ENCODE measurements around the gene SMAGP.
"Not testable (repeated sequence)": the region's sequence is repeated elsewhere in the genome, so short reads cannot be mapped to it uniquely, and the experiment has no call there.

Gene SMAGP

DNA sequence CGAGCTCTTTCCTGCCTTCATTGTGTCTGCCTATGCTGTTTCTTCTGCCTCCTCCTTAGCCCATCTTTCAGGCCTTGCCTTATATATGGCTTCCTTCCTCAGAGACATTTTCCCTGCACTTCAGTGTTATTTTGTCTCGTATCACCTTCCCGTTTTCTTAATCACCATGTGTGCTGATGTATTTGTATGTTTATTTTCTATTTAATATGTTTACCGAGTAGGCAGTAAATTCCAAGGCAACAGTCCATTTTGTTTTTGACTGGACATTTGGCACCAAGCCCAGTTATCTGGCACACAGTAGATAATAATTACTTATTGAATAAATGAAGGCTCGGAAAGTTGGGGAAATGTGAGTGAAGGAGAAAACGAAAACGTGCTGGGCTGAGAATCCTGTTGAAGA is 47.8 kb downstream of the SMAGP start:
- DNase-seq: no peak

DNA sequence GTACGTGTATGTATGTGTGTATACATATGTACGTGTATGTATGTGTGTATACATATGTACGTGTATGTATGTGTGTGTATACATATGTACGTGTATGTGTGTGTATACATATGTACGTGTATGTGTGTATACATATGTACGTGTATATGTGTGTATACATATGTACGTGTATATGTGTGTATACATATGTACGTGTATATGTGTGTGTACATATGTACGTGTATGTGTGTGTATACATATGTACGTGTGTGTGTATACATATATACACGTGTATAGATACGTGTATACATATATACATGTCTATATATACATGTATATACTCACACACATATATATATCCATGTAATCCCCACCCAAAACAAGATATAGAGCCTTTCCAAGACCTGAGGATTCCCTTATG is 50.4 kb downstream of the SMAGP start:
- DNase-seq: not testable (repeated sequence)

GRCh38 chr12:51219322-51219721 is 50.9 kb downstream of the SMAGP start:
- DNase-seq: no peak

DNA sequence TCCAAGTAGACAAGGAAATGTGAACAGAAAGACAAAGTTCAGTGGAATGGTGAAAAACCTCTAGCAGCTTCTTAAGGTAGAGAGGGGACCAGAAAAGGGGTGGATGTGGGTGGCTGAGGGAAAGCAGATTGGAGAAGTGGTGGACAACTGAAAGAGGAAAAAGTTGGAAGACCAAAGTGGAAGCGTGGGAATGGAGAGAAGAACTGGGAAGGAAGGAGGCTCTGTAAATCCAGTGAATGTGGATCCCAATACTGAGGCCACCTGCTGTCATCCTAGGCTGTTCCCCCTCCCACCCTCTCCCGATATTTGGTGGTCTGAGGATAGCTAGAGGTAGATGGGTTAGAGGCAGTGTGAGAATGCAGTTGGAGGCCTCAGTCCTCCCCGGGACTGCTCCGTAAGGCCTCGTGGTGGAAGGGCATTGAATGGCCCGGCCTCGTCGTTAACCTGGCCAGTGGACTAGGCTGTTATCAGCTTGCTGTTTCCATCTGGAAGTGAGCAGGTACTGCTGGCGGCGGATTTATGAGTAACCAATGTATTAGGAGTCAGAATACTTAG is 51.5 kb downstream of the SMAGP start:
- DNase-seq: no peak

- peak; percentile 7 for DNase-seq
These were observed 52.1 kb downstream of the SMAGP start, which contains the start of gene POU6F1 for GRCh38 chr12:51217968-51218606. Gene POU6F1, minus strand, starts transcription at chr12:51218062. Its CDS starts 11,226 bp downstream, at chr12:51206836.

DNA sequence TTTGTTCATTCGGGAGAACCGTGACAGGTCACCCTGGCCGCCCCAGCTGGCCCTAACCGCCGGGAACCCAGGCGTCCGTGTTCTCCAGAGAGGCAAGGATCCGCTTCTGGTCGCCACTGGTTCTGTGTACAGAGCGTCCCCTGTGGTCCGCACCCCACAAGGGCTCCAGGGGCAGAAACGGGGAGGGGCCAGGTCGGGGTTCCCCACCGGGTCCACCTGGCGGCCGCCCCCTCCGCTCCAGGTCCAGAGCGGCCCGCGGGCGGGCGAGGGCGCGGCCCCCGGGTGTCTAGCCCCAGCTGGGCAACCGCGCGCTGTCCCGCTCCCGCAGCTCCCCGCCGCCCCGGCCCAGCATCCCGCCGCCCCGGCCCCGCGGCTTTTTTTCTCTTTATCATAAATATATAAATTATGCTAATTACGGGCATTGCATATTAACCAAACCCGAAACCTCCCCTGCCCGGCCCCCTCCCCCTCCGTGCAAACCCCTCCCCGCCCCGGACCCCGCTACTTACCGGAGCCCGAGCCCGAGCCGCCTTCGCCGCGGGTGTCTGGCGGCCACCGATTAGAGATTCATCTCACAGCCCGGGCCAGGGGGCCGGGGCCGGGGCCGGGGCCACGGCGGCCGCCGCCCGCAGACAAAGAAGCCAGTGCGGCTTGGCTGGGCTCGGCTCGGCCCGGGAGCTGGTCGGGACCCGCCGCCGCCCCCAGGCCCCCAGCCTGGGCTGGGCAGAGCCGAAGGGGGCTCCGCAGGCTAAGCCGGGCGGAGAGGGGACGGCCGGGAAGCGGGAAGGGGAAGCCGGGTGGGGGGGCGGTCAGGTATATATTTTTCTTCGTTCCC is 52.9 kb downstream of the SMAGP start:
- no peak for DNase-seq

GRCh38 chr12:51216642-51217041 is 53.6 kb downstream of the SMAGP start:
- DNase-seq: no peak

DNA sequence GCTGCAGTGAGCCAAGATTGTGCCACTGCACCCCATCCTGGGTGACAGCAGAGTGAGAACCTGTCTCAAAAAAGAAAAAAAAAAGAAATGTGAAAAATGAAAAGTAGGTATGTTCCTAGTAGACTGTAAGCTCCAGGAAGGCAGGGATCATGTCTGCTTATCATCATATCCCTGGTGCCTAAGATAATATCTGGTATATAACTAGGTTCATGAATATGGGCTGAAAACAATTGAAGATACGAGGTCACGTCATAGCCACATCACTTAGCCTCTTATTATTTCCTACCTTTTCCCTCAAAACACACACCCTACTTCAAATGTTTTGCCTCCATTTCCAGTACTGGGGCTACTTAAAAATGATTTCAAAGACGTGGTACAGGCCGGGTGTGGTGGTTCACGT is 55.3 kb downstream of the SMAGP start:
- DNase-seq: no peak

DNA sequence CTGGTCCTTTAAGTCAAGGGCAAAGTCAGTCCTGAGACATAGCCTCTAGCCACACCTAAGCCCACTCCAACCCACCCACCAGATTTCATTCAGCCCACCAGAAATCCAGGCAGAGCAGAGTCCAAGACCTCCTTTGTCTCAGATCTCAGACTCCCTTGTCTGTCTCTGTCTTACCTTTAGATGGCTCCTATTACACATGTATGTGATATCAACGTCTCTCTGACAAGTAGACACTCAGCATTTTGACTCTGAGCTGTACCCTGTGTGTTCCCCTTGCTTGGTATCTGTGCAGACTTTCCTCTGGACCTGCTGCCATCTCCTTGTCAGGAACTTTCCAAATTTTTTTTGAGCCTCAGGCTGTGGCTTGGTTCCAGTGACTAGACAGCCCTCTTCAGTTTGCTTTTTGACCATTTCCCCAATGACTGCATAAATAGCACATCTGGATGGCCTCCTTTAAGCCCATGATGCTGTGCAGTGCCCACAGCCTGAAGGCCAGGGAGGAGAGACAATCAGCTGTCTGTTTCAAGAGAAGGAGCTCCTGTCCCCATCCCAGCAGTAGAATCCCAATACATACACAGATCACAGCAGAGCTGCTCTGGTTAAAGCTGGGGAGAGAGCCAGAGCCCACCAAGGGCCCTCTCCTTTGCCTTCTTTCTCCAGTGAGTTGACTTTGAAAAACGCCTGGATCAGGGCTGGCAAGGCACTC is 59.4 kb downstream of the SMAGP start:
- no peak for DNase-seq

DNA sequence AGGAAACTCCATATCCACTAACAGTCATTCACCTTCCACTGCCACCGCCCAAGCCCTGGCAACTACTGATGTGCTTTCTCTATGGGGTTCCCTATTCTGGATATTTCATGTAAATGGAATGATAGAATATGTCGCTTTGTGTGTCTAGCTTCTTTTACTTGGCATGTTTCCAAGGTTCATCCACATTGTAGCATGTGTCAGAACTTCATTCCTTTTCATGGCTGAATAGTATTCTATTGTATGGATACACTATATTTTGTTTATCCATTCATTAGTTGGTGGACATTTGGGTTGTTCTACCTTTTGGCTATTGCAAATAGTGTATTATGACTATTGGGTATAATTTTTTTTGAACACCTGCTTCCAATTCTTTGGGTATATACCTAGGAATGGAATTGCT is 61.0 kb downstream of the SMAGP start:
- DNase-seq: no peak

- DNase-seq: no peak
These were observed 62.1 kb downstream of the SMAGP start for GRCh38 chr12:51208016-51208660.

- no peak for DNase-seq
These were observed 64.9 kb downstream of the SMAGP start for GRCh38 chr12:51205350-51205749.

GRCh38 chr12:51202718-51203117 is 67.5 kb downstream of the SMAGP start:
- DNase-seq: no peak

- DNase-seq: no peak
These were observed 69.4 kb downstream of the SMAGP start for GRCh38 chr12:51200806-51201205.

DNA sequence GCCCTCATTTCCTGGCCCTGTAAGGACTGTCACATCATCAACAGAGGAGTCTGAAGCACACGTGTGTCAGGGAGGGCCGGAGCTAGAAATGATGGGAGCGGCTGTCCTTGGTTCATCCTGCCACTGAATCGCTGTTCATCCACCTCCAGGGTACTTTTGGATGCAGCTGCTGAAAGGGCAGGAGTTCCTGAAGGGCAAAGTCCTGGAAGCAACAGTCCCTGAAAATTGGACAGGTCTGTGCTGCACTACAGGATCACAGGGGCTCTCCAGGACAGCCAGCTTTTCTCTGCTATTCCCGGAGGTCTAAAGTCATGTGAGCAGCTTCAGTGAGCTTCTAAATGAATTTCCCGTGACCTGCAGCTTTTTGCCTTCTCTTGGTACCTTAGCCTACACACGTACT is 70.1 kb downstream of the SMAGP start:
- no peak for DNase-seq

- DNase-seq: no peak
These were observed 70.8 kb downstream of the SMAGP start for GRCh38 chr12:51199366-51199945.

GRCh38 chr12:51198568-51199365 is 71.4 kb downstream of the SMAGP start:
- DNase-seq: no peak

DNA sequence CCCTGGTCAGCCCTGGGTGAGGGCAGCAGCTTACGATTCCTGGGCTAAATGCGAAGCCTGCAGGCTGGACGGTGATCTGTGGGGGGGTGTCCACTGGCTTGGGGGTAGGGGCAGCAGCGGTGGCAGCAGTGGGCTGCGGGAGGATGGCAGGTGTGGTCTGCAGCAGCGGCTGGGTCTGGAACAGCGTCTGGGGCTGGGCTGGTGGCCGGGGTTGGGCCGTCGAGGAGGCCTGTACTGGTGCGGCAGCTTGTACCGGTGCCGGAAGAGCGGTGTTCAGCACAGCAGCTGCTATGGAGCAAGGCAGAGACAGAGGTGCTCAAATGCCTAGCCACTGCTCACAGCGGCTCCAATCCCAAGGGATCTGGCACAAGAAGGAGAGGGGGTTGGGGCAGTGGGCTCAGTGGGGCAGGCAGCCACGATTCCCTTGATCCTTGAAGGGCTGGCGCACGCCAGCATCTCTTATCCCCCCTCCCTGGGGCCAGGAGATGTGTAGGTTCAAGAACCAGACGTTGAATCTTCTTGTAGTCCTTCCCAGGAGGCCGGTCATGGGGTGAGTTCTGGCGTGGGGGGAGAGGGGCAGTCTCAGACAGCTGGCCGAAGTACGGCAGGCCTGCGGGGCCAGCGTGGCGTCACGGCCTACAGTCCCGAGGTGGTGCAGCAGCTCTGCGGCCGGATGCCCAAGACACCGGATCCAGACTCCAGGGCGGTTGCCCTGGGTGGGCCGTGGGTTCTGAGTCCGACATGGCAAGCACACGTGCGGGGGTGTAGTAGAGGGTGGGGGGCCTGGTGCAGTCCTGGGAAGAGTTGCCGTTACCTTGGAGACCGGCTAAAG is 72.3 kb downstream of the SMAGP start:
- no peak for DNase-seq

- DNase-seq: no peak
These were observed 73.7 kb downstream of the SMAGP start for GRCh38 chr12:51196547-51196946.

DNA sequence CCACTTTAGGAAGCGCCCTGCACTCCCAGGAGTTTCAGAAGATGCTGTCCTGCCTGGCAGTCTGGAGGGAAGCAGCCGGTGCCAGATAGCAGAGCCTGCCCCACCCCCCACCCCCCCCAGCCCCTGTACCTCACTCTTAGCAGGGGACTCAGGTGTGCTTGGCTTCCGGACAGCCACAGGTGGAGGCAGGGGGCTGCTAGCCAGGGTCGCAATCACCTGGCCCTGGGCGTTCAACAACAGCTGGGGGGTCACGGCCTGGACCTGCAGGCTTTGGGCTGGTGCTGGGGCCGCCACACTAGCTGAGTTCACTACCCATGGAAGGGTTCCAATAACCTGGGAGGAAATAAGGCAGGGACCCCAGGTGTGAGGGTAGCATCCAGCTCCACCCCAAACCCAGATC is 74.4 kb downstream of the SMAGP start:
- DNase-seq: no peak

Measured in NCI-H1694 (cell line).